Colon (tissue), 2 donors: ENCODE results near the gene GNAI1.

Source experiments
- FAIRE-seq: peaks from 2 replicates; lab custom pipeline; 2012; peaks lifted over from hg19 to GRCh38; lab: Jason Lieb, UNC
- donor health status: control.
- donor health status: control.

Gene GNAI1

GRCh38 chr7:80134536-80135308 lies at the start of gene GNAI1:
Gene GNAI1 (plus strand): TSS chr7:80134831. CDS start chr7:80135161, 330 bp downstream.
- no peak for FAIRE-seq

- no peak for FAIRE-seq
Measured at GRCh38 chr7:80087051-80087770, 47.4 kb upstream of the GNAI1 start.

GRCh38 chr7:80087771-80088170 lies 46.9 kb upstream of the GNAI1 start:
- FAIRE-seq, result no peak

- FAIRE-seq, result no peak
Measured at GRCh38 chr7:80088705-80089104, 45.9 kb upstream of the GNAI1 start.

GRCh38 chr7:80089366-80089765 lies 45.3 kb upstream of the GNAI1 start:
- no peak for FAIRE-seq

- FAIRE-seq, result no peak
Measured at GRCh38 chr7:80093349-80093748, 41.3 kb upstream of the GNAI1 start.

- FAIRE-seq, result peak; percentile 43
Measured at GRCh38 chr7:80095545-80095944, 39.1 kb upstream of the GNAI1 start.

GRCh38 chr7:80097756-80098155 lies 36.9 kb upstream of the GNAI1 start:
- no peak for FAIRE-seq

- no peak for FAIRE-seq
Measured at GRCh38 chr7:80098795-80099194, 35.8 kb upstream of the GNAI1 start.

GRCh38 chr7:80100254-80100653 lies 34.4 kb upstream of the GNAI1 start:
- FAIRE-seq, result peak; percentile 28

- no peak for FAIRE-seq
Measured at GRCh38 chr7:80105701-80106408, 28.8 kb upstream of the GNAI1 start.

- FAIRE-seq, result no peak
Measured at GRCh38 chr7:80106498-80107113, 28.0 kb upstream of the GNAI1 start.

GRCh38 chr7:80107278-80107677 lies 27.4 kb upstream of the GNAI1 start:
- no peak for FAIRE-seq

GRCh38 chr7:80110376-80110775 lies 24.3 kb upstream of the GNAI1 start:
- FAIRE-seq, result no peak

GRCh38 chr7:80114159-80114558 lies 20.5 kb upstream of the GNAI1 start:
- no peak for FAIRE-seq

- FAIRE-seq, result no peak
Measured at GRCh38 chr7:80124526-80125264, 9.9 kb upstream of the GNAI1 start.

- FAIRE-seq, result no peak
Measured at GRCh38 chr7:80127412-80128160, 7.0 kb upstream of the GNAI1 start.

- no peak for FAIRE-seq
Measured at GRCh38 chr7:80128918-80129317, 5.7 kb upstream of the GNAI1 start.

GRCh38 chr7:80129785-80130184 lies 4.8 kb upstream of the GNAI1 start:
- FAIRE-seq, result no peak

GRCh38 chr7:80131675-80132435 lies 2.8 kb upstream of the GNAI1 start:
- FAIRE-seq, result no peak
